Thoracic aorta (tissue), 2 donors: ENCODE measurements around the gene FKBP5. TPM values are rescaled to one million over a fixed set of nuclear protein-coding genes. Genes with fewer than 3 reads are reported as not detected.
A peak's percentile ranks its signal among the peaks of the same experiment; 100 is the strongest.
"Not testable (repeated sequence)": the region's sequence is repeated elsewhere in the genome, so short reads cannot be mapped to it uniquely, and the experiment has no call there.

Source experiments
- ATAC-seq: fragments of 150-250 bp; one replicate; pipeline ENCODE4 v1.8.0; 2017; ENCODE audit warnings: low read depth; ENCODE audit not compliant: insufficient number of reproducible peaks, low FRiP score
- DNase-seq: peaks from one replicate; pipeline ENCODE4 v3.0.0-alpha.2; 2020; ENCODE audit warnings: low spot score
- H3K27ac ChIP-seq, 2 donors: fragments of 200-600 bp; sonication (generic); 1 replicate in 1 of 2; 2 replicates in 1 of 2; pipeline ENCODE4 v1.5.1; 2016; ENCODE audit warnings: mild to moderate bottlenecking in 2 of 2, moderate library complexity in 2 of 2
- H3K27me3 ChIP-seq: fragments of 200-600 bp; sonication (generic); replicated peaks from 2 replicates; pipeline ENCODE4 v1.6.0; 2016; ENCODE audit warnings: mild to moderate bottlenecking; ENCODE audit not compliant: insufficient read depth
- H3K36me3 ChIP-seq: fragments of 200-600 bp; sonication (generic); one replicate; pipeline ENCODE4 v1.5.1; 2016
- H3K4me1 ChIP-seq, 2 donors: fragments of 200-600 bp; sonication (generic); 1 replicate in 1 of 2; 2 replicates in 1 of 2; pipeline versions ENCODE4 v1.5.1 to v1.6.0; 2016; ENCODE audit warnings: low read depth in 2 of 2, mild to moderate bottlenecking in 1 of 2; ENCODE audit not compliant: control insufficient read depth in 1 of 2
- H3K4me3 ChIP-seq: fragments of 200-600 bp; sonication (generic); 2 replicates; pipeline ENCODE4 v1.5.1; 2016; ENCODE audit warnings: mild to moderate bottlenecking
- H3K9me3 ChIP-seq: fragments of 200-600 bp; sonication (generic); 2 replicates; pipeline ENCODE4 v1.5.1; 2016
- CTCF ChIP-seq: fragments of 200-600 bp; sonication (generic); IDR thresholded peaks from one replicate; pipeline ENCODE4 v1.5.1; 2019; ENCODE audit warnings: antibody characterized with exemption
- total RNA-seq, 2 donors: library from RNA; depleted of rRNA; stranded (reverse); fragments of >200 nt; gene quantifications; one replicate each; pipeline versions ENCODE4 v1.1.0 to v1.2.3, GENCODE V29; 2016

Gene FKBP5
- 100 to 1,000 TPM; 156 to 271 TPM for total RNA-seq

- H3K27me3 ChIP-seq, result no peaks in the 10 kb centered on the region
- H3K4me3 ChIP-seq, result peak within 1 kb of the TSS; percentile 91
- ATAC-seq, result peak; percentile 68
- peaks cover 25 to 33% of the 10 kb centered on the region in 2 donors for H3K4me1 ChIP-seq
- peaks cover 5% of the 10 kb centered on the region for H3K36me3 ChIP-seq
- H3K27ac ChIP-seq, result peak within 1 kb of the TSS; percentile 93 to 97
- H3K9me3 ChIP-seq, result no peaks in the 10 kb centered on the region
- peak; percentile 85 for DNase-seq
- no peak for TF ChIP-seq CTCF
Measured at GRCh38 chr6:35688605-35689322, at the start of gene FKBP5. TSS of gene FKBP5 (minus strand) at chr6:35688915. CDS start at chr6:35642824, 46,091 bp downstream.

GRCh38 chr6:35737413-35738211, 48.9 kb upstream of the FKBP5 start:
- Histone ChIP-seq H3K36me3 (no peaks in the 10 kb centered on the region), H3K9me3 (no peaks in the 10 kb centered on the region), H3K27me3 (no peaks in the 10 kb centered on the region), H3K27ac (no peak overlapping the region), H3K4me3 (no peak overlapping the region), H3K4me1 (peaks cover 15 to 37% of the 10 kb centered on the region in 2 donors)
- TF ChIP-seq CTCF, result peak; percentile 91
- no peak for DNase-seq
- ATAC-seq, result peak; percentile 58

- ATAC-seq, result no peak
- Histone ChIP-seq H3K27me3 (no peaks in the 10 kb centered on the region), H3K27ac (no peak within 1 kb of the TSS), H3K4me1 (peaks cover 18 to 44% of the 10 kb centered on the region in 2 donors), H3K36me3 (no peaks in the 10 kb centered on the region), H3K4me3 (no peak within 1 kb of the TSS), H3K9me3 (no peaks in the 10 kb centered on the region)
- TF ChIP-seq CTCF, result no peak
- DNase-seq, result no peak
Measured at GRCh38 chr6:35736982-35737412, 48.3 kb upstream of the FKBP5 start, which contains the start of gene ARMC12. TSS of gene ARMC12 (plus strand) at chr6:35737032. CDS start at chr6:35737109, 77 bp downstream.

GRCh38 chr6:35736253-35736894, 47.7 kb upstream of the FKBP5 start:
- DNase-seq, result no peak
- H3K27me3 ChIP-seq, result no peaks in the 10 kb centered on the region
- no peaks in the 10 kb centered on the region for H3K36me3 ChIP-seq
- no peak overlapping the region for H3K4me3 ChIP-seq
- H3K4me1 ChIP-seq, result peaks cover 18 to 44% of the 10 kb centered on the region in 2 donors
- no peaks in the 10 kb centered on the region for H3K9me3 ChIP-seq
- peak; percentile 91 for TF ChIP-seq CTCF
- no peak overlapping the region for H3K27ac ChIP-seq
- ATAC-seq, result no peak

- Histone ChIP-seq H3K9me3 (no peaks in the 10 kb centered on the region), H3K4me3 (no peak overlapping the region), H3K36me3 (no peaks in the 10 kb centered on the region), H3K4me1 (peaks cover 24 to 51% of the 10 kb centered on the region in 2 donors), H3K27ac (no peak overlapping the region), H3K27me3 (no peaks in the 10 kb centered on the region)
- ATAC-seq (no peak), DNase-seq (no peak)
- no peak for TF ChIP-seq CTCF
Measured at GRCh38 chr6:35735452-35735851, 46.7 kb upstream of the FKBP5 start.

- not testable (repeated sequence) for H3K27me3 ChIP-seq, H3K36me3 ChIP-seq, H3K4me3 ChIP-seq, ATAC-seq, DNase-seq, H3K9me3 ChIP-seq
- peak overlapping the region; percentile 25 to 100 for H3K27ac ChIP-seq
- H3K4me1 ChIP-seq, result peaks cover 34 to 62% of the 10 kb centered on the region in 2 donors
Measured at GRCh38 chr6:35734319-35734718, 45.6 kb upstream of the FKBP5 start.
